ENCODE data around the gene DARS1.

DNA sequence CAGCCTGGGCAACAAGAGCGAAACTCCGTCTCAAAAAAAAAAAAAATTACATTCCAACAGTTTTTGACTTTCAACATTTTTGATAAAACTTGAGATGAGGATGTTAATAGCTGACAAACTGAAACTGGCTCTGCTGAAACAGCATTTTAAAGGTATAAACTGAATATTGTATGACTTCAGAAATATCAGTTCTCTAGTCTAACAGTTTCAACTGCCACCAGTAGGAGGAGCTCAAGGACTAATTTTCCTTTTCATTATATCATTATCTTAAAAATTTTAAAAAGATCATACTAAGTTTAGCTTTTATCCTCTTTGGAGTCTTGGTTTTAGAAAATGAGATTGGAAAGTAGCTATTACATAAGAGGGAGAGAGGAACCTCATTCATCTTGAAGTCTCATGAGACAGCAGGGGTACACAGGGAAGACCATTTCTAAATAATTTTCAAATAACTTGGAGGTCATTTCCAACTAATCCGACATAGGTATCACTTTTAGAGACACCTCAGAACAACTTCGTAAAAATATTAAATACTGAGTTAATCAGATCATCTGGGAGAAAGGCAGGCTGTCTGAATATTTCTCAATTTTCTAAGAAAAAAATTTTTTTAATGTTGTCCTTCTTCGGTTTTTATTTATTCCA lies 71.6 kb downstream of the DARS1 start:
- TF ChIP-seq YY1 (IDR thresholded peaks at IDR 0.05; ENCODE audit: insufficient read depth, insufficient read length), result no peak
- no peak for TF ChIP-seq ZNF274 (IDR thresholded peaks at IDR 0.05; ENCODE audit: low read depth, low read length)
